Placental epithelial cell (primary cell): ENCODE data around the gene HSP90AB1. TPM values are rescaled to one million over a fixed set of nuclear protein-coding genes. Genes with fewer than 3 reads are reported as not detected.

Experiments used
- small RNA-seq: library from RNA; depleted of rRNA; stranded (forward); fragments of <200 nt; gene quantifications from one replicate; pipeline ENCODE3, GENCODE V24; 2012
- total RNA-seq: library from RNA; depleted of rRNA; stranded (reverse); fragments of >200 nt; gene quantifications from 2 replicates; pipeline ENCODE4 v1.2.3, GENCODE V29; 2012

The HSP90AB1 gene
- total RNA-seq = 580 and 898 TPM in 2 replicates

GRCh38 chr6:44246663-44247337, at the start of gene HSP90AB1:
Gene HSP90AB1 (plus strand): TSS chr6:44247101. CDS start chr6:44248630, 1,529 bp downstream.

GRCh38 chr6:44216677-44217331, 30.1 kb upstream of the HSP90AB1 start, which contains the start of gene MYMX:
Gene MYMX (plus strand): TSS chr6:44216926. CDS start chr6:44217472, 546 bp downstream.

GRCh38 chr6:44223319-44224028, 23.4 kb upstream of the HSP90AB1 start, which contains the start of gene SLC29A1:
Gene SLC29A1 (plus strand): TSS chr6:44223595. CDS start chr6:44227314, 3,719 bp downstream.

GRCh38 chr6:44257025-44257752, 10.3 kb downstream of the HSP90AB1 start, which contains the start of gene SLC35B2:
Gene SLC35B2 (minus strand): TSS chr6:44257528. CDS start chr6:44257410, 118 bp downstream.

GRCh38 chr6:44265007-44265721, 18.3 kb downstream of the HSP90AB1 start, which contains the start of gene NFKBIE:
Gene NFKBIE (minus strand): TSS chr6:44265551. CDS start chr6:44265346, 205 bp downstream.

GRCh38 chr6:44269921-44270525, 23.1 kb downstream of the HSP90AB1 start, which contains the start of gene TMEM151B:
Gene TMEM151B (plus strand): TSS chr6:44270450. CDS start chr6:44270743, 293 bp downstream.

Small RNAs within 50 kb of the gene (small RNA-seq; reads per million reads assigned to genes)
- not detected for gene RN7SL811P

Other genes starting within 250 kb of the HSP90AB1 start
- 29.4 and 38.5 TPM in 2 replicates for gene MRPL14, start 119.6 kb upstream of the HSP90AB1 start, total RNA-seq
- 19.6 and 39.6 TPM in 2 replicates for gene TMEM63B, start 119.5 kb upstream of the HSP90AB1 start, total RNA-seq
- not detected in 2 replicates for gene CAPN11, start 88.3 kb upstream of the HSP90AB1 start, total RNA-seq
- not detected in 2 replicates for gene MYMX, start 30.2 kb upstream of the HSP90AB1 start, total RNA-seq
- 0.39 and 3.9 TPM in 2 replicates for gene SLC29A1, start 23.5 kb upstream of the HSP90AB1 start, total RNA-seq
- gene SLC35B2, start 10.4 kb downstream of the HSP90AB1 start, total RNA-seq = 57.7 and 93.8 TPM in 2 replicates
- 4.8 and 5.9 TPM in 2 replicates for gene NFKBIE, start 18.4 kb downstream of the HSP90AB1 start, total RNA-seq
- under 0.01 TPM in 1 of 2 replicates, not detected in the other for gene TMEM151B, start 23.3 kb downstream of the HSP90AB1 start, total RNA-seq
- gene AARS2, start 66.2 kb downstream of the HSP90AB1 start, total RNA-seq = 11.8 and 15.3 TPM in 2 replicates
- gene SPATS1, start 95.5 kb downstream of the HSP90AB1 start, total RNA-seq = not detected in 2 replicates
- 21.6 and 24.8 TPM in 2 replicates for gene CDC5L, start 140.6 kb downstream of the HSP90AB1 start, total RNA-seq